HCT116 (cell line): ENCODE results near the gene TMEM178B. TPM values are rescaled to one million over a fixed set of nuclear protein-coding genes. Genes with fewer than 3 reads are reported as not detected.

Source experiments
- ATAC-seq: fragments of 200-7000 bp; cut with Tn5 transposase; 2 replicates; pipeline ENCODE4 v1.9.1; 2020; ENCODE audit warnings: mild to moderate bottlenecking, moderate library complexity
- BruUV-seq: library from RNA; stranded (reverse); fragments of 400-500 nt; replicated peaks from 2 replicates; lab custom pipeline; 2021; lab: Mats Ljungman, UMichigan
- CTCF ChIA-PET: fragments of 300-600 bp; sonication (Branson Sonifier 250); formaldehyde crosslinking; loops from one replicate; lab custom pipeline; 2021; ENCODE audit warnings: antibody characterized with exemption; lab: Charles Lee
- POLR2A ChIA-PET: fragments of 300-600, 350-600 bp; sonication (Branson Sonifier 250); formaldehyde crosslinking; loops from one replicate; lab custom pipeline; 2021; ENCODE audit warnings: antibody characterized with exemption; lab: Charles Lee
- RAD21 ChIA-PET, 2 experiments: fragments of 300-600 bp; sonication (Branson Sonifier 250); formaldehyde crosslinking; loops; one replicate each; lab custom pipeline; 2023; ENCODE audit warnings: low total read pairs in 2 of 2; ENCODE audit not compliant: uncharacterized antibody in 2 of 2, unreplicated experiment in 2 of 2, low non-redundant PET in 1 of 2; lab: Charles Lee
- DNase-seq: peaks from one replicate; pipeline ENCODE4 v3.0.0-alpha.2; 2010; ENCODE audit warnings: low read depth, low spot score
- H2AFZ ChIP-seq: fragments of 200-600 bp; shearing (Covaris generic), sonication (generic); 2 replicates; pipeline ENCODE4 v1.6.1; 2017; ENCODE audit warnings: low read depth, mixed run types, mixed read lengths, antibody characterized with exemption, low read length; ENCODE audit not compliant: poor library complexity, severe bottlenecking
- H3K27ac ChIP-seq: 2 replicates; pipeline ENCODE4 v1.5.1; 2012; ENCODE audit warnings: low read depth, low read length
- H3K27me3 ChIP-seq: fragments of 200-600 bp; sonication (generic); 2 replicates; pipeline ENCODE4 v1.6.1; 2016; ENCODE audit warnings: mixed run types, low read length, mixed read lengths; ENCODE audit not compliant: insufficient read depth
- H3K36me3 ChIP-seq, 2 experiments: fragments of 200-500 bp in 1 of 2; fragments of 200-600 bp in 1 of 2; sonication (Bioruptor generic) in 1 of 2; sonication (generic) in 1 of 2; 2 replicates each; pipeline versions ENCODE4 v1.5.1 to v1.6.1; 2014 to 2016; ENCODE audit warnings: low read length in 2 of 2, inconsistent platforms in 1 of 2, mixed read lengths in 1 of 2, mixed run types in 1 of 2; ENCODE audit not compliant: insufficient read depth in 2 of 2, control insufficient read depth in 1 of 2
- H3K4me1 ChIP-seq, 2 experiments: fragments of 200-600 bp in 1 of 2; sonication (generic) in 1 of 2; 2 replicates each; pipeline versions ENCODE4 v1.5.1 to v1.6.1; 2012 to 2017; ENCODE audit warnings: low read length in 2 of 2, inconsistent platforms in 1 of 2, mild to moderate bottlenecking in 1 of 2, mixed read lengths in 1 of 2, mixed run types in 1 of 2, moderate library complexity in 1 of 2; ENCODE audit not compliant: insufficient read depth in 2 of 2, control insufficient read depth in 1 of 2
- H3K4me2 ChIP-seq: fragments of 200-600 bp; sonication (generic); 2 replicates; pipeline ENCODE4 v1.6.1; 2017; ENCODE audit warnings: mixed run types, low read length, mixed read lengths
- H3K4me3 ChIP-seq, 2 experiments: fragments of 200-600 bp in 1 of 2; sonication (generic) in 1 of 2; replicated peaks in 1 of 2; 2 replicates each; pipeline ENCODE4 v1.5.1; 2011 to 2016; ENCODE audit warnings: low read length in 2 of 2, control low read depth in 1 of 2, low read depth in 1 of 2, mild to moderate bottlenecking in 1 of 2, mixed read lengths in 1 of 2, mixed run types in 1 of 2
- H3K79me2 ChIP-seq: fragments of 200-600 bp; sonication (generic); 2 replicates; pipeline ENCODE4 v1.6.1; 2017; ENCODE audit warnings: mild to moderate bottlenecking, mixed run types, low read length, moderate library complexity, mixed read lengths; ENCODE audit not compliant: insufficient read depth
- H3K9ac ChIP-seq: fragments of 200-600 bp; sonication (generic); 2 replicates; pipeline ENCODE4 v1.6.1; 2016; ENCODE audit warnings: low read length, mixed read lengths
- H3K9me2 ChIP-seq: fragments of 200-600 bp; sonication (generic), shearing (Covaris generic); 2 replicates; pipeline ENCODE4 v1.6.1; 2017; ENCODE audit warnings: mixed run types, mild to moderate bottlenecking, moderate library complexity; ENCODE audit not compliant: insufficient read depth
- H3K9me3 ChIP-seq, 2 experiments: fragments of 200-500 bp in 1 of 2; fragments of 200-600 bp in 1 of 2; sonication (Bioruptor generic) in 1 of 2; sonication (generic) in 1 of 2; 2 replicates each; pipeline ENCODE4 v1.6.1; 2014 to 2017; ENCODE audit warnings: low read length in 2 of 2, mixed read lengths in 2 of 2, inconsistent platforms in 1 of 2, low read depth in 1 of 2, mild to moderate bottlenecking in 1 of 2, mixed run types in 1 of 2, moderate library complexity in 1 of 2; ENCODE audit not compliant: control insufficient read depth in 1 of 2, insufficient read depth in 1 of 2
- H4K20me1 ChIP-seq: fragments of 200-600 bp; sonication (generic), shearing (Covaris generic); 2 replicates; pipeline ENCODE4 v1.6.1; 2017; ENCODE audit warnings: mixed run types, mild to moderate bottlenecking, moderate library complexity; ENCODE audit not compliant: insufficient read depth
- CTCF ChIP-seq, 3 experiments: fragments of 200-600 bp in 1 of 3; sonication (generic) in 1 of 3; IDR thresholded peaks in 2 of 3; conservative IDR thresholded peaks in 1 of 3; 2 replicates each; pipeline ENCODE4 v1.5.1; 2012 to 2017; ENCODE audit warnings: low read depth in 2 of 3, low read length in 2 of 3, antibody characterized with exemption in 1 of 3, borderline replicate concordance in 1 of 3, control low read depth in 1 of 3, mild to moderate bottlenecking in 1 of 3, mixed read lengths in 1 of 3, mixed run types in 1 of 3, moderate library complexity in 1 of 3; ENCODE audit not compliant: insufficient read depth in 1 of 3
- EGR1 ChIP-seq: IDR thresholded peaks from 2 replicates; pipeline ENCODE4 v1.6.1; 2012; ENCODE audit warnings: low read depth
- ELF1 ChIP-seq: IDR thresholded peaks from 2 replicates; pipeline ENCODE4 v1.6.1; 2012; ENCODE audit warnings: low read depth, borderline replicate concordance
- EZH2 ChIP-seq: fragments of 200-600 bp; sonication (generic); IDR thresholded peaks from 2 replicates; pipeline ENCODE4 v1.6.1; 2017; ENCODE audit warnings: antibody characterized with exemption, mixed run types
- EZH2phosphoT487 ChIP-seq: fragments of 200-600 bp; IDR thresholded peaks from 2 replicates; pipeline ENCODE4 v1.6.1; 2018; ENCODE audit warnings: antibody characterized with exemption, borderline replicate concordance
- FOSL1 ChIP-seq: IDR thresholded peaks from 2 replicates; pipeline ENCODE4 v1.6.1; 2012; ENCODE audit warnings: low read depth
- JUND ChIP-seq: IDR thresholded peaks from 2 replicates; pipeline ENCODE4 v1.6.1; 2012
- MAX ChIP-seq: IDR thresholded peaks from 2 replicates; pipeline ENCODE4 v1.6.1; 2012
- POLR2A ChIP-seq: IDR thresholded peaks from 2 replicates; pipeline ENCODE4 v1.7.0; 2011; ENCODE audit warnings: borderline replicate concordance; ENCODE audit not compliant: insufficient read depth, insufficient read length; ENCODE audit errors: extremely low read depth
- POLR2AphosphoS5 ChIP-seq: IDR thresholded peaks from 2 replicates; pipeline ENCODE4 v1.6.1; 2011; ENCODE audit warnings: mild to moderate bottlenecking, low read depth, low read length, moderate library complexity
- RAD21 ChIP-seq: IDR thresholded peaks from 2 replicates; pipeline ENCODE4 v1.6.1; 2012; ENCODE audit warnings: low read depth, mild to moderate bottlenecking
- REST ChIP-seq: IDR thresholded peaks from 2 replicates; pipeline ENCODE4 v1.6.1; 2012; ENCODE audit warnings: low read depth
- TCF7L2 ChIP-seq: IDR thresholded peaks from 2 replicates; pipeline ENCODE4 v1.7.0; 2011; ENCODE audit warnings: borderline replicate concordance, inconsistent platforms; ENCODE audit not compliant: insufficient read depth, insufficient read length; ENCODE audit errors: extremely low read depth
- YY1 ChIP-seq: IDR thresholded peaks from 2 replicates; pipeline ENCODE4 v1.6.1; 2011; ENCODE audit warnings: low read length, low read depth, moderate library complexity, mild to moderate bottlenecking; ENCODE audit not compliant: insufficient replicate concordance; ENCODE audit errors: extremely low read depth
- ZFX ChIP-seq: fragments of 450-650 bp; IDR thresholded peaks from 2 replicates; pipeline ENCODE4 v1.6.1; 2017
- intact Hi-C: fragments of 100-400 bp; cut with micrococcal nuclease; formaldehyde crosslinking; loops from 2 replicates; pipeline ENCODE4 v1.10.0; 2022
- total RNA-seq: library from RNA; stranded (reverse); gene quantifications from one replicate; pipeline ENCODE4 v1.2.1, GENCODE V29; 2021; ENCODE audit not compliant: unreplicated experiment

Gene TMEM178B
- total RNA-seq, 1 experiment from 2014 or later, result 0.02 TPM

GRCh38 chr7:141490474-141490873 is 416.6 kb downstream of the TMEM178B start:
- no peak overlapping the region for H3K27ac ChIP-seq
- H3K4me3 ChIP-seq, result no peak overlapping the region
- H3K4me2 ChIP-seq, result no peak overlapping the region
- no peak overlapping the region for H2AFZ ChIP-seq
- ATAC-seq, result no peak
- no peak for TF ChIP-seq JUND
- TF ChIP-seq FOSL1, result no peak
- TF ChIP-seq EZH2phosphoT487, result no peak
- TF ChIP-seq ZFX, result no peak
- TF ChIP-seq ELF1, result no peak
- TF ChIP-seq YY1, result no peak
- TF ChIP-seq TCF7L2, result no peak
- no peak for TF ChIP-seq MAX
- TF ChIP-seq, all 23 proteins: peak for 0
- H4K20me1 ChIP-seq, result no peaks in the 10 kb centered on the region
- H3K9ac ChIP-seq, result no peak overlapping the region
- no TSS peak for BruUV-seq
- ChIA-PET CTCF (no interaction called here), RAD21 (no interaction called here), POLR2A (no interaction called here)
- H3K27me3 ChIP-seq, result peaks cover 15% of the 10 kb centered on the region; the same call in 1 of the 2 replicates
- intact Hi-C loops, result no loop called here
- no peak for DNase-seq
- H3K79me2 ChIP-seq, result no peaks in the 10 kb centered on the region
- no peaks in the 10 kb centered on the region for H3K36me3 ChIP-seq
- no peaks in the 10 kb centered on the region for H3K9me3 ChIP-seq
- no peaks in the 10 kb centered on the region for H3K9me2 ChIP-seq
- no peaks in the 10 kb centered on the region for H3K4me1 ChIP-seq

- ChIA-PET POLR2A (no interaction called here), RAD21 (no interaction called here), CTCF (no interaction called here)
- BruUV-seq, result no TSS peak
- DNase-seq (no peak), ATAC-seq (no peak)
- H3K4me3 ChIP-seq, result no peak overlapping the region
- H3K79me2 ChIP-seq, result no peaks in the 10 kb centered on the region
- no peak overlapping the region for H2AFZ ChIP-seq
- H3K9me3 ChIP-seq, result no peaks in the 10 kb centered on the region
- no peak overlapping the region for H3K27ac ChIP-seq
- H4K20me1 ChIP-seq, result no peaks in the 10 kb centered on the region
- H3K4me2 ChIP-seq, result no peak overlapping the region
- H3K9me2 ChIP-seq, result no peaks in the 10 kb centered on the region
- H3K9ac ChIP-seq, result no peak overlapping the region
- peaks cover 28% of the 10 kb centered on the region; the same call in 1 of the 2 replicates for H3K27me3 ChIP-seq
- H3K4me1 ChIP-seq, result no peaks in the 10 kb centered on the region
- no peaks in the 10 kb centered on the region for H3K36me3 ChIP-seq
- intact Hi-C loops, result no loop called here
- no peak for TF ChIP-seq FOSL1
- no peak for TF ChIP-seq TCF7L2
- TF ChIP-seq RAD21, result no peak
- no peak for TF ChIP-seq CTCF (IDR thresholded peaks at IDR 0.05 in 2 of 3, conservative IDR thresholded peaks at IDR 0.05 in 1 of 3; ENCODE audit: borderline replicate concordance in 1 of 3, insufficient read depth in 1 of 3, low read depth in 2 of 3, low read length in 2 of 3)
- no peak for TF ChIP-seq EZH2
- no peak for TF ChIP-seq POLR2A
- TF ChIP-seq POLR2AphosphoS5, result no peak
- no peak for TF ChIP-seq YY1
- no peak for TF ChIP-seq ZFX
- no peak for TF ChIP-seq EGR1
- TF ChIP-seq REST, result no peak
These were observed 421.2 kb downstream of the TMEM178B start for GRCh38 chr7:141495057-141495456.
